Tibial artery (tissue), 4 donors: ENCODE results near the gene KIF26B.

Experiments
- DNase-seq, 2 donors: peaks; one replicate each; pipeline ENCODE4 v3.0.0-alpha.2; 2019
- H3K27ac ChIP-seq, 2 donors: fragments of 200-600 bp; sonication (generic) in 1 of 2; 1 replicate in 1 of 2; 2 replicates in 1 of 2; pipeline ENCODE4 v1.5.1; 2018 to 2019; ENCODE audit warnings: mild to moderate bottlenecking in 1 of 2
- H3K27me3 ChIP-seq, 2 donors: fragments of 200-600 bp; sonication (generic) in 1 of 2; one replicate each; pipeline versions ENCODE4 v1.5.1 to v1.6.0; 2016 to 2019
- H3K36me3 ChIP-seq, 3 donors: fragments of 200-600 bp; sonication (generic) in 2 of 3; one replicate each; pipeline ENCODE4 v1.5.1; 2016 to 2019; ENCODE audit warnings: mild to moderate bottlenecking in 2 of 3
- H3K4me1 ChIP-seq, 4 donors: fragments of 200-600 bp; sonication (generic) in 2 of 4; 1 replicate in 3 of 4; 2 replicates in 1 of 4; pipeline ENCODE4 v1.5.1; 2016 to 2019
- H3K4me3 ChIP-seq, 2 donors: fragments of 200-600 bp; sonication (generic) in 1 of 2; 1 replicate in 1 of 2; 2 replicates in 1 of 2; pipeline ENCODE4 v1.5.1; 2018 to 2019; ENCODE audit warnings: mild to moderate bottlenecking in 2 of 2
- H3K9me3 ChIP-seq, 3 donors: fragments of 200-600 bp; sonication (generic) in 1 of 3; one replicate each; pipeline ENCODE4 v1.5.1; 2016 to 2019
- CTCF ChIP-seq, 2 experiments: fragments of 200-600 bp in 1 of 2; fragments of 450-650 bp in 1 of 2; IDR thresholded peaks; one replicate each; pipeline ENCODE4 v1.5.1; 2017 to 2019; ENCODE audit warnings: antibody characterized with exemption in 2 of 2, mild to moderate bottlenecking in 1 of 2, moderate library complexity in 1 of 2
- intact Hi-C: fragments of 100-400 bp; cut with DNase I; formaldehyde crosslinking; loops from one replicate; pipeline ENCODE4 v1.15.0; 2023; ENCODE audit warnings: low total_unique reads

KIF26B gene

DNA sequence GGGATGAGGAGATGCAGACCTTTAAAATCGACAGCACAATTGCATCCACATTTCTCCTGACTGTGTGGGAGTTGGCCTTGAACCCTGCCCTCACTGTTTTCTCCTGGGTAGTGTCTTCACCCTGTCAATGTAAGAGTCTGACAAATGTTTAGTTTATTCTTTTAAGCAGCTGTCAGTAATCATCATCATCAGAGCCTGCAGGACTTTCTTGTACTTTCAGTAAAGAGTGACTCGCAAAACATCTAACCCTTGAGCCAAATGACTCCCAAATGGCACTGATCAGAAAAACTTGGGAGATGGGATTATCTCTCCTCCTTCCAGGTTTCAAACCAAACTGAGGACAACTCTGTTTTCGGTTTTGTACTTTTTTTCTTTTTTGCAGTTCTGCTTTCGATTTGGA, 460.2 kb downstream of the KIF26B start:
- H3K27ac ChIP-seq, result no peak overlapping the region
- intact Hi-C loops, result no loop called here
- H3K4me3 ChIP-seq, result no peak overlapping the region
- H3K27me3 ChIP-seq, result no peaks in the 10 kb centered on the region
- no peak for TF ChIP-seq CTCF (IDR thresholded peaks at IDR 0.05)
- no peaks in the 10 kb centered on the region for H3K36me3 ChIP-seq
- no peak for DNase-seq
- H3K9me3 ChIP-seq, result no peaks in the 10 kb centered on the region
- no peaks in the 10 kb centered on the region for H3K4me1 ChIP-seq

GRCh38 chr1:245621589-245621988, 466.8 kb downstream of the KIF26B start:
- H3K27me3 ChIP-seq, result no peaks in the 10 kb centered on the region
- DNase-seq, result no peak

GRCh38 chr1:245622332-245623014, 467.7 kb downstream of the KIF26B start:
- no peak overlapping the region for H3K4me3 ChIP-seq
- DNase-seq, result no peak
- no peaks in the 10 kb centered on the region for H3K27me3 ChIP-seq
- intact Hi-C loops, result no loop called here
- no peak overlapping the region for H3K27ac ChIP-seq
- H3K9me3 ChIP-seq, result no peaks in the 10 kb centered on the region
- no peaks in the 10 kb centered on the region for H3K36me3 ChIP-seq
- no peaks in the 10 kb centered on the region for H3K4me1 ChIP-seq
- TF ChIP-seq CTCF (IDR thresholded peaks at IDR 0.05), result no peak

More at GRCh38 chr1:245621589-245621988, 466.8 kb downstream of the KIF26B start:
- no peak for TF ChIP-seq CTCF (IDR thresholded peaks at IDR 0.05)
- Histone ChIP-seq H3K4me1 (no peaks in the 10 kb centered on the region), H3K4me3 (no peak overlapping the region), H3K27ac (no peak overlapping the region), H3K9me3 (no peaks in the 10 kb centered on the region), H3K36me3 (no peaks in the 10 kb centered on the region)
- intact Hi-C loops, result no loop called here

DNA sequence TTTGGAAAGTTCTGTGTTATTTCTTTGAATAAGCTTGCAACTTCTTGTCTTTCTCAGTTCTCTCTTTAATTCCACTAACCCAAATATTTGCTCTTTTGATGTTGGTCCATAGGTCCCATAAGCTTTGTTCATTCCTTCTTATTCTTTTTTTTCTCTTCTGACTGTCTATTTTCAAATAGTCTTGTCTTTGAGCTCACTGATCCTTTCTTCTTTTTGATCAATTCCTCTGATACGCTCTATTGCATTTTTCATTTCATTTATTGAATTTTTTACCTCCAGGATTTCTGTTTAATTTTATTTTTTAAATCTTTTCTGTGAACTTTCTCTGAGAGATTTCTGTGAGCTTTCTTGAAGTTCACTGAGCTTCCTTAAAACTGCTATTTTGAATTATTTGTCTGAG, 486.6 kb downstream of the KIF26B start:
- Histone ChIP-seq H3K27me3 (no peaks in the 10 kb centered on the region), H3K4me1 (no peaks in the 10 kb centered on the region), H3K9me3 (peaks cover 0 to 15% (median 7%) of the 10 kb centered on the region in 3 donors), H3K4me3 (no peak overlapping the region), H3K27ac (no peak overlapping the region), H3K36me3 (no peaks in the 10 kb centered on the region)
- DNase-seq, result no peak
- intact Hi-C loops, result no loop called here
- TF ChIP-seq CTCF (IDR thresholded peaks at IDR 0.05), result no peak

GRCh38 chr1:245645406-245645805, 490.6 kb downstream of the KIF26B start:
- Histone ChIP-seq H3K36me3 (no peaks in the 10 kb centered on the region), H3K27me3 (no peaks in the 10 kb centered on the region), H3K4me1 (no peaks in the 10 kb centered on the region), H3K4me3 (no peak overlapping the region), H3K27ac (no peak overlapping the region), H3K9me3 (peaks cover 0 to 15% (median 7%) of the 10 kb centered on the region in 3 donors)
- no peak for DNase-seq
- no peak for TF ChIP-seq CTCF (IDR thresholded peaks at IDR 0.05)
- intact Hi-C loops, result no loop called here

DNA sequence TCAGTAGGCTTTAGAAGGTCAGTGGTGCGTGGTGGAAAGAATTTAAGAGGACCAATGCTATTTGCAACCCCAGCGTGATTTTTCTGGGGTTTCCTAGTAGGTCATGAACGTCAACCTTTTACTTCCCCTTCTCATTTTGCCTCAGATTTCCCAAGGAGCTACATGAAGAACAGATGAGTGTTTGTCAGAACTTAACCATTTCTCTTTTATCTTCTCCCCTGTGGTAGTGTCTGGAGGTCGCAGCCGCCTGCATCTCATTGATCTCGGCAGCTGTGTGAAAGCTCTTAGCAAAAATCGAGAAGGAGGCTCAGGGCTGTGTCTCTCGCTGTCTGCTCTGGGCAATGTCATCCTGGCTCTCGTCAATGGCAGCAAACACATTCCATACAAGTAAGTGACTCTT, 491.1 kb downstream of the KIF26B start:
- no peak for TF ChIP-seq CTCF (IDR thresholded peaks at IDR 0.05)
- H3K9me3 ChIP-seq, result peaks cover 0 to 12% (median 7%) of the 10 kb centered on the region in 3 donors
- intact Hi-C loops, result no loop called here
- no peaks in the 10 kb centered on the region for H3K27me3 ChIP-seq
- H3K36me3 ChIP-seq, result no peaks in the 10 kb centered on the region
- H3K27ac ChIP-seq, result no peak overlapping the region
- no peak overlapping the region for H3K4me3 ChIP-seq
- no peak for DNase-seq
- H3K4me1 ChIP-seq, result no peaks in the 10 kb centered on the region
